GM19099 (cell line): ENCODE data around the gene TOR2A.

Experiments
- POLR2A ChIP-seq: IDR thresholded peaks from 3 replicates; pipeline ENCODE4 v1.6.1; 2011; ENCODE audit warnings: low read depth; ENCODE audit not compliant: insufficient read length; ENCODE audit errors: extremely low read depth

Gene TOR2A

GRCh38 chr9:127771570-127772189, 36.6 kb upstream of the TOR2A start:
- no peak for TF ChIP-seq POLR2A

- peak; percentile 22 for TF ChIP-seq POLR2A
These were observed 35.9 kb upstream of the TOR2A start for GRCh38 chr9:127770905-127771569.

GRCh38 chr9:127770583-127770904, 35.5 kb upstream of the TOR2A start:
- TF ChIP-seq POLR2A = no peak

- no peak for TF ChIP-seq POLR2A
These were observed 35.0 kb upstream of the TOR2A start for GRCh38 chr9:127769929-127770582.

GRCh38 chr9:127769101-127769500, 34.0 kb upstream of the TOR2A start:
- no peak for TF ChIP-seq POLR2A

- no peak for TF ChIP-seq POLR2A
These were observed 33.6 kb upstream of the TOR2A start for GRCh38 chr9:127768698-127769097.

- TF ChIP-seq POLR2A = no peak
These were observed 32.8 kb upstream of the TOR2A start for GRCh38 chr9:127767909-127768331.

GRCh38 chr9:127767410-127767809, 32.3 kb upstream of the TOR2A start:
- TF ChIP-seq POLR2A = no peak

GRCh38 chr9:127765418-127765817, 30.3 kb upstream of the TOR2A start:
- TF ChIP-seq POLR2A = no peak

- TF ChIP-seq POLR2A = no peak
These were observed 28.9 kb upstream of the TOR2A start for GRCh38 chr9:127763918-127764384.

GRCh38 chr9:127762111-127762676, 27.1 kb upstream of the TOR2A start:
- TF ChIP-seq POLR2A = no peak

- TF ChIP-seq POLR2A = no peak
These were observed 26.4 kb upstream of the TOR2A start for GRCh38 chr9:127761491-127761956.

- no peak for TF ChIP-seq POLR2A
These were observed 26.0 kb upstream of the TOR2A start for GRCh38 chr9:127761061-127761460.

- TF ChIP-seq POLR2A = no peak
These were observed 23.7 kb upstream of the TOR2A start for GRCh38 chr9:127758843-127759242.

- TF ChIP-seq POLR2A = no peak
These were observed 21.1 kb upstream of the TOR2A start for GRCh38 chr9:127756233-127756632.
